HG02870 (cell line): ENCODE results near the gene ZNF331.

Experiments
- ATAC-seq: cut with Tn5 transposase; IDR thresholded peaks from one replicate; pipeline ENCODE4 v1.9.1; 2021; ENCODE audit warnings: mild to moderate bottlenecking, moderate library complexity; ENCODE audit not compliant: unreplicated experiment

Gene ZNF331

DNA sequence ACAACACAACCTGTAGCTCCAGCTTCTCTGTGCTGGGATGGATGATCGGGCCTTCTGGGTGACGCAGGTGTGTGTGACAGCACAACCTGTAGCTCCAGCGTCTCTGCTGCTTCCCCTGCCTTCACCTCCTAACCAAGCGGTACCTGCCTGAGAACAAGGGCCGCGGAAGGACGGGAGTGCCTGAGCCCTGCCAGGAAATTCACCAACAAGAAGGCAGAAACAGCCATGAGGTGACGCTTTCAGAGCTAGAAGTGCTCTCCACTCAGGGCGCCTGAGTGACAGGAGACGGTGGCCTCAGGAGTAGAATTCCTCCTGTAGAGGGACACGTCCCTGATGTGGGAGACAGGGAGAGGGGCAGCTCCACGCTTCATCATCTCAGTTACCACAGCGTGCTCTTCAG lies 17.4 kb downstream of the ZNF331 start:
- ATAC-seq, result no peak

DNA sequence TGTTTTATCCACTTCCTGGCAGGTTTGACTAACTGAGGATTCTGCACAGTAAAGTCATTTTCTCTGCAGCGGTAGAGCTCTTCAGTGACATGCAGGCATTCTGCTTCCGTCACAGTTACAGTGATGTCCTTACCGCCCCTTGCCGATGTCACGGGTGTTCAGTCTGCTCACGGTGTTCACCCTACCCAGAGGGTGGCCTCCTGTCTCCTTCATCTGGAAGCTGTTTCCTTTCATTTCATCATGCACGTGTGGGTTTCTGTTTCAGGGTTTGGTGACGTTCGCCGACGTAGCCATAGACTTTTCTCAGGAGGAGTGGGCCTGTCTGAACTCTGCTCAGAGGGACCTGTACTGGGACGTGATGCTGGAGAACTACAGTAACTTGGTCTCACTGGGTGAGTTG lies 33.4 kb downstream of the ZNF331 start:
- ATAC-seq, result no peak

DNA sequence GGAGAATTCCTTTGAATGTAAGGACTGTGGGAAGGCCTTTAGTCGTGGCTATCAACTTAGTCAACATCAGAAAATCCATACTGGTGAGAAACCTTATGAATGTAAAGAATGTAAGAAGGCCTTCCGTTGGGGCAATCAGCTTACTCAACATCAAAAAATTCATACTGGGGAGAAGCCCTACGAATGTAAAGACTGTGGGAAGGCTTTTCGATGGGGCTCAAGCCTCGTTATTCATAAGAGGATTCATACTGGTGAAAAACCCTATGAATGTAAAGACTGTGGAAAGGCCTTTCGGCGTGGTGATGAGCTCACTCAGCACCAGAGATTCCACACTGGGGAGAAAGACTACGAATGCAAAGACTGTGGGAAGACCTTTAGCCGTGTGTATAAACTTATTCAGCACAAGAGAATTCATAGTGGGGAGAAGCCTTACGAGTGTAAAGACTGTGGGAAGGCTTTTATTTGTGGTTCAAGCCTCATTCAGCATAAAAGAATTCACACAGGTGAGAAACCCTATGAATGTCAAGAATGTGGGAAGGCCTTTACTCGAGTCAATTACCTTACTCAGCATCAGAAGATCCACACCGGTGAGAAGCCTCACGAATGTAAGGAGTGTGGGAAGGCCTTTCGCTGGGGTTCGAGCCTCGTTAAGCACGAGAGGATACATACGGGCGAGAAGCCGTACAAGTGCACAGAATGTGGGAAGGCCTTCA lies 39.2 kb downstream of the ZNF331 start:
- no peak for ATAC-seq

DNA sequence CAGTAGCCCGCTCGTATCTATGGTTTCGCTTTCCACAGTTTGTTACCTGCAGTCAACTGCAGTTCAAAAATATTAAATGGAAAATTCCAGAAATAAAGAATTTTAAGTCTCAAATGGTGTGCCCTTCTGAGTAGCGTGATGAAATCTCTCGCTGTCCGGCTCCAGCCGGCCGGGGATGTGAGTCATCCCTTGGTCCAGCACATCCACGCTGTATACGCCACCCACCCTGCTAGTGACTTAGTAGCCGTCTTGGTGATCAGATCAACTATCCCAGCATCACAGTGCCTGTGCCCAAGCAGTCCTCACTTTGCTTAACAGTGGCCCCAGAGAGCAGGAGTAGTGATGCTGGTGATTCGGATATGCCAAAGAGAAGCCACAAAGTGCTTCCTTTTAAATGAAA lies 40.0 kb downstream of the ZNF331 start:
- no peak for ATAC-seq

DNA sequence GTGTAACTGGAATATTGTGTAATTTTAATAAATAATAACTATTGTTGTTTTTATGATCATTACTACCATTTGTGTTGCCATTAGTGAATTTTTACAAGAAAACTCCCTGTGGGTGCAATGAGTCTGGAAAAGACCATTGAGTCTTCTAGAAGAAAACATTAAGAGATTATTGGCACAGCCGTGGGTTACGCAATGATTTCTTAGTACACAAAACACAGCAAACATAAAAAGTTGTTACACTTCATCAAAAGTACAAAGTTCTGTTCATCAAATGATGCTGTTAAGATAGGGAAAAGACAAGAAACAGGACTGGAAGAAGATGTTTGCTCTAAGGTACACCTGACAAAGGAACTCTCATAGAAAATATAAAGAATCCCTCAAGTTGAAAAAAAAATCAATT lies 41.6 kb downstream of the ZNF331 start:
- ATAC-seq, result no peak

DNA sequence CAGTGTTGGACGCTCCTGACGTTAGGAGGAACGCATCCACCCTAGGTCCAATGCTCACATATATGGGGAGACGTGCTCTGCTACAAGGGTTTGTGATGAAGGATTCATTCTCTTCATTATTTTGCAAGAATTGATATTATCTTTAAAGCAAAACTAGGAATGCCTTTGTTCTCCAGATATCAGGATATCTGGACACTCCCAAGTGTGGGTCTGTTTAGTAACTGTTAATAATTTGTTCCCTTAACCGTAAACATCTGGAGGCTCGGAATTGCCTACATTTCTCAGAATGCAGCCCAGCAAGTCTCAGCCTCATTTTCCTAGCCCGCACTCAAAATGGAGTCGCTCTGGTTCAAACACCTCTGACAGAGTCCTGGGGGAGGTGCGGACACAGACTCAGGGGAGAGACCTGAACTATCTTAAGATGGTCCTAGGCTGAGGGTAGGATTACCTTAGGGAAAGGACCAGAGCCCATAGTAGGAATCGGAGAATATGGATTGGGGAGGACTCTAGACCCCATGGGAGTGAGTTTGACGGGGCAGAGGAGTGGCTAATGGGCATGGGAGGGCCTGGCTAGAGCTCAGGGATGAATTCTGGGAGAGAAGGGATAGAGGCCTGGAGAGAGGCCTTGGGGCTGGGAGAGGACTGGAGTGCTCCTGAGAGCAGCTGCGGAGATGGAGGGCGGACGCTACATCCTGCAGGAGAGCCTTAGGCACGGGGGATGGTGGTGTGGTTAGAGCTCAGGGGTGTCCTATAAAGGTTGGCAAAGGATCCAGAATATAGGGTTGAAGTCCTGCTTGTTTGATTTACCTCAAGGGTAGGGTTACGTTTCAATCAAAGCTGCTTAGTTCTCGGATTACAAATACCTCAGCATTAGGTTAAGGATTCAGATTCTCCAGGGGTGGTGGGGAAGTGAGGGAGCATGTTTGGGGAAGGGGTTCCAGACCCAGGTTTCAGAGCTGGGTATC lies 43.2 kb downstream of the ZNF331 start:
- no peak for ATAC-seq

DNA sequence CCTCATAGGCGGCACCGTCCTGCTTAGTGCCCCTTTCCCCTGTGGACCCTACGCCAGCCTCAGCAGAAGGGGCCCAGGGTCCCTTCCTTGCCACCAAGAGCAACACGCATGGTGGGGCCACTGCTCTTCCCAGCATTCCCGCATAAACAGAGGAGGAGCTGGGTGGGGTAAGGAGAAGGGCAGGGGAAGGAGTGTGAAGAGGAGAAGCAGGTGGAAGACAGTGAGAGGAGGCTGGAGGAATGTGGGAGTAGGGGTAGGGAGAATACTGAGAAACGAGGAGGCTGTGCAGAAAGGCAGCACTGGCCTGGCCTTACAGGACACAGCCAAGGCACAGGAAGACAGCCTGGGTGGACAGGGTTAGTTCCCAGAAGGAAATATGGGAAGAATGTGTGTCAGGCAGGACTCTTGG lies 43.9 kb downstream of the ZNF331 start:
- ATAC-seq, result no peak

DNA sequence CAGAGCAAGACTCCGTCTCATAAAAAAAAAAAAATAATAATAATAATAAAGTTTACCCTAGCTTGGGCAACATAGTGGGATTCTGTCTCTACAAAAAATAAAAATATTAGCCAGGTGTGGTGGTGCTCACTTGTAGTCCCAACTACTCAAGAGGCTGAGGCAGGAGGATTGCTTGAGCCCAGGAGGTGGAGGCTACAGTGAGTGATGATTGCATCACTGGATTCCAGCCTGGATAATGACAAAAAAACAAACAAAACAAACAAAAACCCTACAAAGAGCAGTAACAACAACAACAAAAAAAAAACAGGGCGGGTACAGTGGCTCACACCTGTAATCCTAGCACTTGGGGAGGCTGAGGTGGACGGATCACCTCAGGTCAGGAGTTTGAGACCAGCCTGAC lies 45.2 kb downstream of the ZNF331 start:
- ATAC-seq, result no peak

DNA sequence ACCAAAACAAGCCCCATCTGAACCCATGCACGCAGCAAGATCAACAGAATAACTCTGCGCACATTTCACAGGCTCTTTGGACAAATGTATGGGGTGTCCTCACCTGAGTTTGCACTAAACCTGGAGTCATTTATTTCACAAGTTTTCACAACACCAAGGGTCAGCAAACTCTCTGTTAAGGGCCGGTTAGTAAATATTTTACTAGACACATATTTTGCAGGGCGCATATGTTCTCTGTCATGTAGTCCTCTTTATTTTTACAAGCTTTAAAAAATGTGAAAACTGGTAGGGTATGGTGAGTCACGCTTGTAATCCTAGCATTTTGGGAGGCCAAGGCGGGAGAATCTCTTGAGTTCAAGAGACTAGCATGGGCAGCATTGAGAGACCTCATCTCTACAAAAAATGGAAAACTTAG lies 48.3 kb downstream of the ZNF331 start:
- ATAC-seq, result no peak

DNA sequence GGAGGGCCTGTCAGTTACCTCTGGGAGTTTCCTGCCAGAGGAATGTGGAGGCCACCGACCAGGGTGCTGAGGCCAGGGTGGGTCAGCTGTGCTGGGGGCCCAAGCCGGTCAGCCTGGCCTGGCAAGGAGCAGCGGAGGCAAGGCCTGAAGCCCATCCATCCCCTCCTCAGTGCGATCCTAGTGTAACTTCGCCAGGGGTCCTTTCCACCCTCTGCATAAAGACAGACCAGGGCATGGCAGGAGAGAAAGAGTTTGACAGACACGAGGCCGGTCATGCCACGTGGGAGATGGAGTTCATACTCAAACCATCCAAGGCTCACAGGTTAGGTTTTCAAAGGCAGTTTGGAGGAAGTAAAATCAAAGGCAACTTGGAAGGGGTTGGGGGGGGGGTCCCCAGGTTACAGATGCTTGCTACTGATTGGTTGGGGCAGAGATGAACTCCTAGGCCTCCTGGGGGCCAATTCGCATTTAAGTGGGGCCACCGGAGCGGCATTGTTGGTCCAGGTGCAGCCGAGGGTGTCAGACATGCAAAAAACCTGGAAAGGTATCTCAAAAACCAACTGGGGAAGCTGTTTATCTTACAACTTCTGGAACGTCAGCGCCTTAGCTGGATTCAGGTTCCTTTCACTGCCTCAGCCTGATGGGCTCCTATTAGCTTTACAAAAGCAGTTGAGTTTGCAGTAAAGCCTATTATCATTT lies 57.0 kb downstream of the ZNF331 start:
- no peak for ATAC-seq

DNA sequence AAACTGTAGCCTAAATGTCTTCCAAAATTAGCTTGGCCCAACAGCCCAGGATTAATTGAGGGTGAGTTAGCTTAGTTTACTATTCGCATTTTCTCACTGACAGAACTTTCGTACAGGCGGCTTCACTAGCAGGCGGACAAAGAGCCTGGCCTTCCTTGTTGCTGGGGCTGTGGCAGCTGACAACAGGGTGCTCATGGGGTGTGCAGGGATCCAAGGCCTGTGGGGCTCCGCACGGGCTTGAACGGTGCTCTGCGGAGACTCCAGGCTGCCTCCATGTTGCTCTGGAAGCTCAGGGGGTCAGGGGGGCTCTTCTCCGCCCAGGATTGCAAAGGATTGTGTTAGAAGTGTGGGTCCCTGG lies 57.5 kb downstream of the ZNF331 start:
- no peak for ATAC-seq

DNA sequence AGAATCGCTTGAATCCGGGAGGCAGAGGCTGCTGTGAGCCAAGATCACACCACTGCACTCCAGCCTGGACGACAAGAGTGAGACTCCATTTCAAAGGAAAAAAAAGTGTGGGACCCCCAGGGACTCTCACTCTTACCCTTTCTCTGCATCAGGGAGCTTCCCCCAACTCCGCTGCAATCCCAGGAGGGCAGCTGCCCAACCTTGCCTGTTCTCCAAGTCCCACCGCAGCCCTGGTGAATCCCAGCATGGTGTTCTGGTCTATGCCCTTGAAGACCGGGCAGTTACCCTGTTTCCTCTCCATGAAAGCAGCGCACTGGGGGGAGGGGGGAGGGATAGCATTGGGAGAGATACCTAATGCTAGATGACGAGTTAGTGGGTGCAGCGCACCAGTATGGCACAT lies 58.1 kb downstream of the ZNF331 start:
- ATAC-seq, result no peak

DNA sequence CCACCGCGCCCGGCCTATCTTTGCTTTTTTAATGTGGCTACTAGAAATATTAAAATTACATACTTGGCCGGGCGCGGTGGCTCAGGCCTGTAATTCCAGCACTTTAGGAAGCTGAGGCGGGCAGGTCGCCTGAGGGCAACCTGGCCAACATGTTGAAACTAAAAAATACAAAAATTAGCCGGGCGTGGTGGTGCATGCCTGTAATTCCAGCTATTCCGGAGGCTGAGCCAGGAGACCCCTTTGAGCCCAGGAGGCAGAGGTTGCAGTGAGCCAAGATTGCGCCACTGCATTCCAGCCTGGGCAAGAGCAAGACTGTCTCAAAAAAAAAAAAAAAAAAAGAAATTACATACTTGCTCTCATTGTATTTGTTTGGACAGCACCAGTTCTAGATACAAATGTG lies 59.1 kb downstream of the ZNF331 start:
- ATAC-seq, result no peak

DNA sequence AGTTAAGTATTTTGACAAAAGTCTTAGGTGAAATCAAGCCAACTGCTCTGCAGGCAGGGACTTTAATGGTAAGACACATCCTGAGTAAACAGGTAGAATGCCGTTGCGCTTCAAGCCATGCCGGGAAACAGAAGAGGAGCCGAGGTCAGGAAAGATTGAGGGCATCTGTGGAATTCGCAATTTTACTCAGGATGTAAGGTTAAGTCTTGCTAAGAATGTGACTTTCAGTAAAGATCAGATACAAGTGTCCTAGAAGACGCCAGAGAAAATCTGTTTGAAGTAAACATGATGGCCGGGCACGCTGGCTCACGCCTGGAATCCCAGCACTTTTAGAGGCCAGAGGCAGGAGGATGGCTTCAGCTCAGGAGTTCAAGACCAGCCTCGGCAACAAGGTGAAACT lies 60.4 kb downstream of the ZNF331 start:
- ATAC-seq, result no peak

DNA sequence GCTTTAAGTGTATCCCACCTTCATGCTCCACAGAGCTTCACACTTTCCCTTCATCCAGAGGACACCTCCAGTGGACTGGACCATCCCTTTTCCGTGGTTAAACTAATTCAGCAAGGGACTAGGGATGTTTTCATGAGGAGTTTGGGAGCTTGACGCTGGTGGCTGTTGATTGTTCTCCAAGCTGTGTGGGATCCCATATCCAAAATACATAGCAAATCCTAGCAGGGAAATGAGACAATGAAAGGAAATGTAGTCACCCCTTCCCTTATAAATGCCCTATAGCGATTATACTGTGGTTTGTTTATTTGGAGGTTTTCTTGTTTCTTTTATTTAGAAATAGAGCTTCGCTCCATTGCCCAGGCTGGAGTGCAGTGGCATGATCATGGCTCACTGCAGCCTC lies 62.3 kb downstream of the ZNF331 start:
- ATAC-seq, result no peak

DNA sequence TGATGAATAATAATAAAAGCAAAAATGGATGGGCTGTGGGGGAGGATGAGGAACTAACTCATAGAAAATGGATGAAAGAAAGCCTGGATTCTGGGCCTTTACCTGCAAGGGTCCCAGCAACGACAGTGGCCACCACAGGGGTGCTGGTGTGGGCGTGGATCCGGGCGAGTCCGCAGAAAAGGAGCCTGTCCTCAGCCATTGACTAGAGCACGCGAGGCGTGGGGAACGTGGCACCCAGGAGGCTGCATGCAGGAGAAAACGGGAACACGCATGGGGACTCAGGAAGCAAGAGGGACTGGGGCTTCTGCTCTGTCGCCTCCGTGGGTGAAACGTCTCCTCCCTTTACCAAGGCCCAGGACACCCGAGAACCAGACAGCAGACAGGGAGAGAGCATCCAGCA lies 68.1 kb downstream of the ZNF331 start:
- ATAC-seq, result no peak

DNA sequence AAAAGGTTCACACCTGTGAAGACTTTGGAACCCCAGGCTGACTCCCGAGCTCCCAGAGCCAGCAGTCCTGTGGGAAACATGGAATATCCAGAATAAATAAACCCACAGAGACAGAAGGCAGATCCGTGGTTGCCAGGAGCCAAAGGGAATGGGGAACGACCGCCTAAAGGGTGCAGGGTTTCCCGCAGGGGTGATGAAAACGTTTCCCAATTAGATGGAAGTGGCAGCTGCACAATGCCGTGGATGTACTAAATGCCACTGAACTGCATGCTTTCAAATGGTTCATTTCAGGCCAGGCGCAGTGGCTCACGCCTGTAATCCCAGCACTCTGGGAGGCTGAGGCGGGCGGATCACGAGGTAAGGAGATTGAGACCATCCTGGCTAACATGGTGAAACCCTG lies 70.4 kb downstream of the ZNF331 start:
- ATAC-seq, result no peak

DNA sequence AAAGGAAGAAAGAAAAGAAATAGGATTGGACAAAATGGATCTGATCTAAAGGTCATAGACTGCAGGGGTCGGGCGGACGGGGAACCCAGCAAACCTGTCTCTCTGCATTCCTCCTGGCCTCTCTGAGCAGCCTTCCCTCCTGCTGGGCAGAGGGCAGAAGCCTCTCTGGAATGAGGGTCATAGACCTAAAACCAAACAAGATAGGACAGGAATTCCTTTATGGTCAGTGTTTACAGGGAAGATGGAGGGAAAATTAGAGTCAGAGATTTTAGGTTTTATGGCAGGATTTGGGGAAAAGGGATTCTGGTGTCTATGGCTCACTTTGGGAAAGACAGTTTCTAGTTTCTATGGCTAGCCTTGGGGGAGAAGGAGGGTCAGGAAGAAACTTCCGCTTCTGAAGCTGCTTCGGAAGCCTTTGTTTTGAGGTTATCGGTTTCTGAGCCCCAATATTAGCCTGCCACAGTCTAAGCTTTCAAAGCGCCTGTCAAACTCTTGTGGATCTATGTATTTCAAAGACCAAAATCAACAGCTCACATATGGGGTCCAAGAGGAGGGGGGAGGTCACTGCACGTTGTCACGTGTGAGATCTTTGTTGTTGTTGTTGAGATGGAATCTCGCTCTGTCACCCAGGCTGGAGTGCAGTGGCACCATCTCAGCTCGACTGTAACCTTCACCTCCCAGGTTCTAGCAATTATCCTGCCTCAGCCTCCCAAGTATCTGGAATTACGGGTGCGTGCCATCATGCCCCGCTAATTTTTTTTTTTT lies 75.0 kb downstream of the ZNF331 start:
- no peak for ATAC-seq

DNA sequence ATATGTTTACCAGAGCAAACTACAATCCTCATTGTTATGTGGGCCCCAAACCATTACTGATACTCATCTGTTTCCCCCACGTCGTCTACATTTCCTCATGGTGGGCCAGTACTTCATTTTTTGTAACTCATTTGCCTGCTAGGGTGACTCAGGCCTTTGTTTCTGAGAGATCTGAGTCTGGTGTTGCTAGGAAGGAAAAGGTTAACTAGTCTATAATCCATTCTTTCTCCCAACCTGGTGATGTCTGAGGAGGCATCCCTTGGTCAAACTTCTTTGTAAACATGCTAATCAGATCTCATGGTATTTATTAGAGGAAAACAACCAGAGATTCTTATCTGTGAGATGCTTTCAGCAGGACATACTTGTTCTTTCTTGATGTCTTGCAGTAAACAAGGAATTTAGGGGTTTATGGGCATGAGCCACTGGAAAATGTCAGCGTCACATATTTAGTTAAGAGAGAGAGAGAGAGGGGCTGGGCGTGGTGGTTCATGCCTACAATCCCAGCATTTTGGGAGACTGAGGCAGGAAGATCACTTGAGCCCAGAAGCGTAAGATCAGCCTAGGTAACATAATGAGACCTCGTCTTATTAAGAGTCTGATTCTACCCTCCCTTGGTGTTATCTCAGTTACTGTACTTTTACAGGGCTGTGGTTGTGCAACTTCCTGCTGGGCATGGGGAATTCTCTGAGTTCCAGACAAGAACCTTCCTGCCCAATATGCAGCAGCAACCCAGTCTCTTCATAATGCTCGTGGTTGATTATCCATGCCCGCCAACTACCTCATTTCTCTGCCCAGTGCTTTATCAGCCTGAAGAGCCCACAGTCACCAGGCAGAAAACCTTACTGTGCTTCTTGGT lies 84.2 kb downstream of the ZNF331 start:
- ATAC-seq, result no peak
